ENCODE results near the gene KCNK18. TPM values are rescaled to one million over a fixed set of nuclear protein-coding genes. Genes with fewer than 3 reads are reported as not detected.
A peak's percentile ranks its signal among the peaks of the same experiment; 100 is the strongest.

KCNK18 gene
- total and polyA plus RNA-seq, 7 donors: not detected

DNA sequence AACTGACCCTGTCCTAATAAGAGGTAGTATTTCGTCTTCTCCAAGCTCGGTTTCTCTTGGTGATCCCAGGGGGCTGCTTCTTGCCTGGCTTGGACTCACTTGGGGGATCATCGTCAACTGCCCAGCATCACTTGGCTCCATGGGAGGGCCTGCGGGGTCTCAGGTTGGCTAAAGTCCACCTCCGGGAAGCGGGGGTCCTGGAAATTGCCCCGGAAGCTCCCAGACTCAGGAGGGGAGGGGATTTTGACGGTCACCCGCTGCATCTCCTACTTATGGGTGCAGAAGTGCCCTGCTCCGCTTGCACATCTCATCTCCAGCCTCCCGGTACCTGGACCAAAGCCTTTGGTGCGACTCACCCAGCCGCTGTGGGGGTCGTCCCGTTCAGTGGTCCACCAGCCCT is 18.7 kb downstream of the KCNK18 start:
- peaks cover 5% of the 10 kb centered on the region for H3K4me1 ChIP-seq
- H3K4me3 ChIP-seq: no peak overlapping the region
- H3K9me3 ChIP-seq: no peaks in the 10 kb centered on the region
- DNase-seq: no peak
- H3K27me3 ChIP-seq (ENCODE audit: insufficient read depth in 3 of 3, low read length in 2 of 3): peaks cover 0 to 50% (median 15%) of the 10 kb centered on the region in 3 donors
- no peak for TF ChIP-seq CTCF (IDR thresholded peaks at IDR 0.05)
- no peaks in the 10 kb centered on the region for H3K36me3 ChIP-seq (ENCODE audit: insufficient read depth in 1 of 2, low read depth in 1 of 2)
- WGBS, 3 donors: 58 to 60% (median 60%) methylated on average over 15 of the region's 15 CpGs
- no peak for ATAC-seq
- H3K27ac ChIP-seq: no peak overlapping the region
- intact Hi-C loops (cut with DNase I): loop anchor here (2.0 to 10.0 kb wide), 4 partner anchors 105 to 1029 kb away; no protein-coding TSS in a partner anchor

- intact Hi-C loops (cut with DNase I): loop anchor here (2.0 to 10.0 kb wide), 4 partner anchors 104 to 1028 kb away; no protein-coding TSS in a partner anchor
- peak; percentile 100 for TF ChIP-seq CTCF (IDR thresholded peaks at IDR 0.05)
- H3K4me3 ChIP-seq: peak overlapping the region; percentile 55
- DNase-seq (peak; percentile 66 to 84), ATAC-seq (peak; percentile 88 to 98 (median 91))
- peaks cover 5% of the 10 kb centered on the region for H3K4me1 ChIP-seq
- H3K27me3 ChIP-seq (ENCODE audit: insufficient read depth in 3 of 3, low read length in 2 of 3): peaks cover 0 to 51% (median 18%) of the 10 kb centered on the region in 3 donors
- WGBS, 3 donors: 1% methylated on average over 33 to 52 of the region's 52 CpGs
- no peak overlapping the region for H3K27ac ChIP-seq
- H3K9me3 ChIP-seq: no peaks in the 10 kb centered on the region
- H3K36me3 ChIP-seq (ENCODE audit: insufficient read depth in 1 of 2, low read depth in 1 of 2): no peaks in the 10 kb centered on the region
These were observed 19.4 kb downstream of the KCNK18 start for GRCh38 chr10:117216611-117217195.

- H3K4me3 ChIP-seq: peak overlapping the region; percentile 55
- intact Hi-C loops (cut with DNase I): loop anchor here (2.0 to 10.0 kb wide), 4 partner anchors 104 to 1028 kb away; no protein-coding TSS in a partner anchor
- DNase-seq (no peak), ATAC-seq (peak in 2 of 4 donors; percentile 23 to 51)
- H3K9me3 ChIP-seq: no peaks in the 10 kb centered on the region
- no peak for TF ChIP-seq CTCF (IDR thresholded peaks at IDR 0.05)
- no peak overlapping the region for H3K27ac ChIP-seq
- peaks cover 0 to 57% (median 18%) of the 10 kb centered on the region in 3 donors for H3K27me3 ChIP-seq (ENCODE audit: insufficient read depth in 3 of 3, low read length in 2 of 3)
- peaks cover 5% of the 10 kb centered on the region for H3K4me1 ChIP-seq
- H3K36me3 ChIP-seq (ENCODE audit: insufficient read depth in 1 of 2, low read depth in 1 of 2): no peaks in the 10 kb centered on the region
- 6 to 7% (median 7%) methylated on average over 21 to 22 of the region's 22 CpGs for WGBS, 3 donors
These were observed 20.0 kb downstream of the KCNK18 start for GRCh38 chr10:117217196-117217761.

DNA sequence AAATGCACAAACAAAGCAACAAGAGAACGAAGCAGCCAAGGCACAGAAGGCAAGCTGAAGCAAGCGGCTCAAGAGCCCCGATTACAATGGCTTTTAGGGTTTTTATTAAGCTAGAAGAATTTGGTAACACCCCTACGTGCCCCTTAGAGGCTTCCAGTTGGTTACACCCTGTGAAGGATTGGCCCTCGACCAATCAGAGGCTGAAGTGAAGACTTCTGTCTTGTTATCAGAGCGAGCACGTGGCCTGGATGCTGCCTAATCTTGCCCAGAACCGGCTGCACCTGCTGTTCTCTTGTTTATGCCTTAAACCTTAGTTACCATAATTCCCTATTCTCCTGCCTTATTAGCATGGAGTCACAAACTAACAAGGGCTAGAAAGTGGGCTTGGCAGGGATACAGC is 21.4 kb downstream of the KCNK18 start:
- intact Hi-C loops (cut with DNase I): loop anchor here (5.0 to 10.0 kb wide), 3 partner anchors 104 to 1026 kb away; no protein-coding TSS in a partner anchor
- WGBS, 3 donors: 65 to 68% (median 68%) methylated on average over 8 of the region's 8 CpGs
- no peak for TF ChIP-seq CTCF (IDR thresholded peaks at IDR 0.05)
- Histone ChIP-seq H3K4me3 (no peak overlapping the region), H3K27me3 (ENCODE audit: insufficient read depth in 3 of 3, low read length in 2 of 3) (peaks cover 0 to 61% (median 18%) of the 10 kb centered on the region in 3 donors), H3K36me3 (ENCODE audit: insufficient read depth in 1 of 2, low read depth in 1 of 2) (no peaks in the 10 kb centered on the region), H3K9me3 (no peaks in the 10 kb centered on the region), H3K27ac (no peak overlapping the region), H3K4me1 (peaks cover 5% of the 10 kb centered on the region)
- DNase-seq (no peak), ATAC-seq (no peak)

Data from psoas muscle (tissue), 8 donors.